ENCODE measurements around the gene VWA3B. TPM values are rescaled to one million over a fixed set of nuclear protein-coding genes. Genes with fewer than 3 reads are reported as not detected.

Gene VWA3B
- total RNA-seq, 1 donor from 2014 or later: not detected

- no peaks in the 10 kb centered on the region for H3K9me3 Mint-ChIP-seq
- TF ChIP-seq CTCF (IDR thresholded peaks at IDR 0.05): no peak
- DNase-seq (no peak), ATAC-seq (ENCODE audit: low read depth) (no peak)
- H3K27ac Mint-ChIP-seq: no peak overlapping the region
- H3K27me3 Mint-ChIP-seq: peaks cover 16% of the 10 kb centered on the region
- ChIA-PET POLR2A (interaction anchor here (0.7 kb wide), 1 partner anchor 150 kb away, joined by 3 read pairs; no protein-coding TSS in a partner anchor), CTCF (interaction anchor here (1.6 to 6.0 kb wide), 2 partner anchors 11 to 371 kb away, joined by 5 to 35 read pairs; no protein-coding TSS in a partner anchor)
- H3K4me1 Mint-ChIP-seq: peaks cover 3% of the 10 kb centered on the region
- no peak overlapping the region for H3K4me3 Mint-ChIP-seq
- intact Hi-C loops (cut with micrococcal nuclease): no loop called here
- H3K36me3 Mint-ChIP-seq (ENCODE audit: low read depth): no peaks in the 10 kb centered on the region
Observed at GRCh38 chr2:98177286-98177685, 90.3 kb downstream of the VWA3B start.

- ChIA-PET POLR2A (no interaction called here), CTCF (no interaction called here)
- no peak overlapping the region for H3K4me3 Mint-ChIP-seq
- H3K9me3 Mint-ChIP-seq: no peaks in the 10 kb centered on the region
- no peak for TF ChIP-seq CTCF (IDR thresholded peaks at IDR 0.05)
- H3K36me3 Mint-ChIP-seq (ENCODE audit: low read depth): no peaks in the 10 kb centered on the region
- H3K27me3 Mint-ChIP-seq: peaks cover 16% of the 10 kb centered on the region
- ATAC-seq (ENCODE audit: low read depth) (no peak), DNase-seq (no peak)
- intact Hi-C loops (cut with micrococcal nuclease): no loop called here
- peaks cover 3% of the 10 kb centered on the region for H3K4me1 Mint-ChIP-seq
- H3K27ac Mint-ChIP-seq: no peak overlapping the region
Observed at GRCh38 chr2:98177986-98178385, 91.0 kb downstream of the VWA3B start.

GRCh38 chr2:98180456-98180855, 93.5 kb downstream of the VWA3B start:
- POLR2A ChIA-PET: no interaction called here
- H3K9me3 Mint-ChIP-seq: no peaks in the 10 kb centered on the region
- H3K27me3 Mint-ChIP-seq: peaks cover 16% of the 10 kb centered on the region
- intact Hi-C loops (cut with micrococcal nuclease): no loop called here
- TF ChIP-seq CTCF (IDR thresholded peaks at IDR 0.05): no peak
- H3K4me3 Mint-ChIP-seq: no peak overlapping the region
- DNase-seq: no peak
- CTCF ChIA-PET: no interaction called here
- H3K4me1 Mint-ChIP-seq: peaks cover 3% of the 10 kb centered on the region
- no peak for ATAC-seq (ENCODE audit: low read depth)
- no peaks in the 10 kb centered on the region for H3K36me3 Mint-ChIP-seq (ENCODE audit: low read depth)
- no peak overlapping the region for H3K27ac Mint-ChIP-seq

GRCh38 chr2:98181346-98181745, 94.4 kb downstream of the VWA3B start:
- ChIA-PET CTCF (no interaction called here), POLR2A (no interaction called here)
- no peak for TF ChIP-seq CTCF (IDR thresholded peaks at IDR 0.05)
- Mint-ChIP-seq H3K27me3 (peaks cover 16% of the 10 kb centered on the region), H3K4me3 (no peak overlapping the region), H3K27ac (no peak overlapping the region), H3K9me3 (no peaks in the 10 kb centered on the region), H3K36me3 (ENCODE audit: low read depth) (no peaks in the 10 kb centered on the region), H3K4me1 (no peaks in the 10 kb centered on the region)
- intact Hi-C loops (cut with micrococcal nuclease): no loop called here
- no peak for DNase-seq
- no peak for ATAC-seq (ENCODE audit: low read depth)

GRCh38 chr2:98185801-98186200, 98.8 kb downstream of the VWA3B start:
- CTCF ChIA-PET: no interaction called here
- Mint-ChIP-seq H3K36me3 (ENCODE audit: low read depth) (no peaks in the 10 kb centered on the region), H3K9me3 (no peaks in the 10 kb centered on the region), H3K4me1 (no peaks in the 10 kb centered on the region), H3K27ac (no peak overlapping the region), H3K27me3 (peaks cover 2% of the 10 kb centered on the region), H3K4me3 (no peak overlapping the region)
- intact Hi-C loops (cut with micrococcal nuclease): no loop called here
- POLR2A ChIA-PET: interaction anchor here (0.7 kb wide), 1 partner anchor 264 kb away, joined by 4 read pairs; no protein-coding TSS in a partner anchor
- ATAC-seq (ENCODE audit: low read depth) (no peak), DNase-seq (no peak)
- TF ChIP-seq CTCF (IDR thresholded peaks at IDR 0.05): no peak

Measured in activated B cell treated with CpG ODN at 0.5 μM for 24 hours (primary cell).